Airway epithelial cell (primary cell): ENCODE results near the gene SSX5. TPM values are rescaled to one million over a fixed set of nuclear protein-coding genes. Genes with fewer than 3 reads are reported as not detected.

ENCODE experiments used
- total RNA-seq: library from RNA; depleted of rRNA; stranded (reverse); fragments of >200 nt; gene quantifications from 2 replicates; pipeline ENCODE4 v1.2.3, GENCODE V29; 2015

The SSX5 gene
- total RNA-seq: not detected in 2 replicates

GRCh38 chrX:48196745-48197201 lies at the start of gene SSX5:
TSS of gene SSX5 (minus strand) at chrX:48196795. CDS start at chrX:48195358, 1,437 bp downstream.

Other genes starting within 250 kb of the SSX5 start
- 1.8 and 1.9 TPM in 2 replicates for gene ZNF182, start 192.8 kb downstream of the SSX5 start, total RNA-seq
- not detected in 2 replicates for gene SPACA5, start 189.8 kb downstream of the SSX5 start, total RNA-seq
- gene ZNF630, start 125.2 kb downstream of the SSX5 start, total RNA-seq: 0.37 and 1.6 TPM in 2 replicates
- gene SPACA5B, start 66.2 kb downstream of the SSX5 start, total RNA-seq: not detected in 2 replicates
- gene SSX1, start 58.6 kb upstream of the SSX5 start, total RNA-seq: not detected in 2 replicates
- not detected in 2 replicates for gene SSX3, start 159.9 kb upstream of the SSX5 start, total RNA-seq
- not detected in 2 replicates for gene SSX4, start 186.7 kb upstream of the SSX5 start, total RNA-seq
- gene SSX4B, start 215.2 kb upstream of the SSX5 start, total RNA-seq: not detected in 2 replicates